Liver (tissue), 9 donors: Measurements from ENCODE around the gene TRERF1. TPM values are rescaled to one million over a fixed set of nuclear protein-coding genes. Genes with fewer than 3 reads are reported as not detected.
A peak's percentile ranks its signal among the peaks of the same experiment; 100 is the strongest.

Experiments
- DNase-seq: peaks from one replicate; pipeline ENCODE4 v3.0.0-alpha.2; 2017; ENCODE audit warnings: low spot score
- H3K27ac ChIP-seq, 2 donors: one replicate each; pipeline ENCODE4 v1.7.0; 2013; ENCODE audit warnings: inconsistent platforms in 2 of 2, low read length in 2 of 2, control low read depth in 1 of 2, low read depth in 1 of 2, mild to moderate bottlenecking in 1 of 2
- H3K27me3 ChIP-seq, 4 donors: one replicate each; pipeline versions ENCODE4 v1.6.1 to v1.7.0; 2013; ENCODE audit warnings: low read length in 3 of 4, inconsistent platforms in 1 of 4, mild to moderate bottlenecking in 1 of 4, moderate library complexity in 1 of 4; ENCODE audit not compliant: control insufficient read depth in 4 of 4, insufficient read depth in 4 of 4
- H3K36me3 ChIP-seq, 4 donors: one replicate each; pipeline versions ENCODE4 v1.6.1 to v1.7.0; 2013; ENCODE audit warnings: low read length in 3 of 4, mild to moderate bottlenecking in 3 of 4, low read depth in 1 of 4, moderate library complexity in 1 of 4; ENCODE audit not compliant: control insufficient read depth in 4 of 4, insufficient read depth in 3 of 4
- H3K4me1 ChIP-seq, 4 donors: one replicate each; pipeline versions ENCODE4 v1.6.1 to v1.7.0; 2013; ENCODE audit warnings: low read length in 3 of 4, mild to moderate bottlenecking in 3 of 4, moderate library complexity in 1 of 4; ENCODE audit not compliant: control insufficient read depth in 4 of 4, insufficient read depth in 4 of 4
- H3K4me3 ChIP-seq, 3 donors: one replicate each; pipeline versions ENCODE4 v1.6.1 to v1.7.0; 2013; ENCODE audit warnings: low read length in 3 of 3, control low read depth in 1 of 3, low read depth in 1 of 3, mild to moderate bottlenecking in 1 of 3
- H3K9ac ChIP-seq, 2 donors: one replicate each; pipeline ENCODE4 v1.7.0; 2013; ENCODE audit warnings: low read length in 2 of 2, mild to moderate bottlenecking in 2 of 2, moderate library complexity in 2 of 2, control low read depth in 1 of 2, low read depth in 1 of 2
- H3K9me3 ChIP-seq, 4 donors: one replicate each; pipeline versions ENCODE4 v1.6.1 to v1.7.0; 2013; ENCODE audit warnings: low read length in 3 of 4; ENCODE audit not compliant: control insufficient read depth in 4 of 4
- FOXA2 ChIP-seq: IDR thresholded peaks from 2 replicates; pipeline ENCODE4 v1.6.1; 2016; ENCODE audit warnings: antibody characterized with exemption
- GABPA ChIP-seq, 2 donors: IDR thresholded peaks in 1 of 2; conservative IDR thresholded peaks in 1 of 2; 2 replicates each; pipeline ENCODE4 v1.6.1; 2016; ENCODE audit warnings: antibody characterized with exemption in 2 of 2, mild to moderate bottlenecking in 1 of 2, moderate library complexity in 1 of 2
- HNF4A ChIP-seq, 2 donors: conservative IDR thresholded peaks; 2 replicates each; pipeline ENCODE4 v1.6.1; 2016; ENCODE audit warnings: antibody characterized with exemption in 2 of 2, mild to moderate bottlenecking in 2 of 2
- NR2F2 ChIP-seq: IDR thresholded peaks from 2 replicates; pipeline ENCODE4 v1.6.1; 2016; ENCODE audit warnings: antibody characterized with exemption
- RAD21 ChIP-seq, 2 donors: IDR thresholded peaks; 2 replicates each; pipeline ENCODE4 v1.6.1; 2016; ENCODE audit warnings: antibody characterized with exemption in 2 of 2, mild to moderate bottlenecking in 2 of 2
- SP1 ChIP-seq: IDR thresholded peaks from 2 replicates; pipeline ENCODE4 v1.6.1; 2018; ENCODE audit warnings: antibody characterized with exemption, mild to moderate bottlenecking
- TAF1 ChIP-seq: conservative IDR thresholded peaks from 2 replicates; pipeline ENCODE4 v1.6.1; 2016; ENCODE audit warnings: antibody characterized with exemption, mild to moderate bottlenecking
- YY1 ChIP-seq: IDR thresholded peaks from 2 replicates; pipeline ENCODE4 v1.6.1; 2016; ENCODE audit warnings: antibody characterized with exemption, mild to moderate bottlenecking
- WGBS: extraction: QIAGEN DNeasy Blood & Tissue Kit; methylation state at CpG from one replicate; pipeline ENCODE4 v1.1.7; 2013; 5-methylcytosine and 5-hydroxymethylcytosine counted together
- polyA plus RNA-seq, 2 donors: library from polyadenylated mRNA; stranded (reverse) in 1 of 2; unstranded in 1 of 2; fragments of 200-250 nt in 1 of 2; fragments of >200 nt in 1 of 2; fragmentation: Nextera tagmentation in 1 of 2; extraction: Ambion mirVana in 1 of 2; gene quantifications; one replicate each; pipeline versions ENCODE4 v1.2.1 to v1.2.3, GENCODE V29; 2013 to 2015
- total RNA-seq, 2 donors: library from RNA; depleted of rRNA; stranded (reverse); fragments of >200 nt; gene quantifications; one replicate each; pipeline ENCODE4 v1.2.3, GENCODE V29; 2014
- TF ChIP-seq, protein P1 (sequence below): IDR thresholded peaks from 2 replicates; pipeline ENCODE4 v1.6.1; 2016; ENCODE audit warnings: antibody characterized with exemption, mild to moderate bottlenecking
- TF ChIP-seq, protein P2 (sequence below): IDR thresholded peaks from 2 replicates; pipeline ENCODE4 v1.6.1; 2016; ENCODE audit warnings: antibody characterized with exemption
- TF ChIP-seq, protein P3 (sequence below): fragments of 150-350 bp; IDR thresholded peaks from 2 replicates; pipeline ENCODE4 v1.5.1; 2017; ENCODE audit warnings: improper control_type of control experiment, low read depth, low read length; ENCODE audit not compliant: missing input control
- TF ChIP-seq, protein P4 (sequence below): IDR thresholded peaks from 2 replicates; pipeline ENCODE4 v1.6.1; 2016; ENCODE audit warnings: antibody characterized with exemption
- donor health status: healthy.
- donor health status: healthy.
- donor health status: healthy.
- donor health status: healthy.
- donor health status: healthy.

TRERF1 gene
- total and polyA plus RNA-seq, 4 donors: 0.33 to 1.3 (median 0.68) TPM

DNA sequence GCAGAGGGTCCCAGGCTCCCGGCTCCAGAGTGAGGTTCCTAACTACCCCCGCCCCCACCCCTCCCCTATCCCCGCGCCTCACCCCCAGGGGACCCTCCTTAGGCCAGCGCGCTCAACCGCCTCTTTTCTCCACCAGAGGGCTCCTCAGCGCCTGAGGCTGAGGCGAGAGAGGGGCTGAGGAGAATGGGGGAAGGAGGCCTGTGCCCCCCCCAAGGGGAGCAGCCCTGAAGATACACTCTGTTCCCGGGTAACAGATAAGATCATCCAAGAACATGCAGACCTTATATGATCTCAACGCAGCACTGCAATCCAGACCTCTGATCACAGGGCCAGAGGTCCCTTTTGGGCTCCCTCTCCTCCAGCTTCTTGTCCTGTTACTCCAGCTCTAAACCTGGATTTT, 190.8 kb downstream of the TRERF1 start:
- Histone ChIP-seq H3K4me1 (no peaks in the 10 kb centered on the region), H3K27me3 (no peaks in the 10 kb centered on the region), H3K36me3 (no peaks in the 10 kb centered on the region), H3K9ac (no peak overlapping the region), H3K9me3 (no peaks in the 10 kb centered on the region), H3K4me3 (no peak overlapping the region), H3K27ac (no peak overlapping the region)
- no peak for DNase-seq
- WGBS: 46% methylated on average over 11 of the region's 11 CpGs
- TF ChIP-seq GABPA (IDR thresholded peaks at IDR 0.05 in 1 of 2, conservative IDR thresholded peaks at IDR 0.05 in 1 of 2) (no peak), TAF1 (no peak), RAD21 (IDR thresholded peaks at IDR 0.05) (peak; percentile 21 to 63), NR2F2 (no peak), SP1 (no peak)
- TF ChIP-seq, protein P1, sequence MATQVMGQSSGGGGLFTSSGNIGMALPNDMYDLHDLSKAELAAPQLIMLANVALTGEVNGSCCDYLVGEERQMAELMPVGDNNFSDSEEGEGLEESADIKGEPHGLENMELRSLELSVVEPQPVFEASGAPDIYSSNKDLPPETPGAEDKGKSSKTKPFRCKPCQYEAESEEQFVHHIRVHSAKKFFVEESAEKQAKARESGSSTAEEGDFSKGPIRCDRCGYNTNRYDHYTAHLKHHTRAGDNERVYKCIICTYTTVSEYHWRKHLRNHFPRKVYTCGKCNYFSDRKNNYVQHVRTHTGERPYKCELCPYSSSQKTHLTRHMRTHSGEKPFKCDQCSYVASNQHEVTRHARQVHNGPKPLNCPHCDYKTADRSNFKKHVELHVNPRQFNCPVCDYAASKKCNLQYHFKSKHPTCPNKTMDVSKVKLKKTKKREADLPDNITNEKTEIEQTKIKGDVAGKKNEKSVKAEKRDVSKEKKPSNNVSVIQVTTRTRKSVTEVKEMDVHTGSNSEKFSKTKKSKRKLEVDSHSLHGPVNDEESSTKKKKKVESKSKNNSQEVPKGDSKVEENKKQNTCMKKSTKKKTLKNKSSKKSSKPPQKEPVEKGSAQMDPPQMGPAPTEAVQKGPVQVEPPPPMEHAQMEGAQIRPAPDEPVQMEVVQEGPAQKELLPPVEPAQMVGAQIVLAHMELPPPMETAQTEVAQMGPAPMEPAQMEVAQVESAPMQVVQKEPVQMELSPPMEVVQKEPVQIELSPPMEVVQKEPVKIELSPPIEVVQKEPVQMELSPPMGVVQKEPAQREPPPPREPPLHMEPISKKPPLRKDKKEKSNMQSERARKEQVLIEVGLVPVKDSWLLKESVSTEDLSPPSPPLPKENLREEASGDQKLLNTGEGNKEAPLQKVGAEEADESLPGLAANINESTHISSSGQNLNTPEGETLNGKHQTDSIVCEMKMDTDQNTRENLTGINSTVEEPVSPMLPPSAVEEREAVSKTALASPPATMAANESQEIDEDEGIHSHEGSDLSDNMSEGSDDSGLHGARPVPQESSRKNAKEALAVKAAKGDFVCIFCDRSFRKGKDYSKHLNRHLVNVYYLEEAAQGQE: no peak
- TF ChIP-seq, protein P2, sequence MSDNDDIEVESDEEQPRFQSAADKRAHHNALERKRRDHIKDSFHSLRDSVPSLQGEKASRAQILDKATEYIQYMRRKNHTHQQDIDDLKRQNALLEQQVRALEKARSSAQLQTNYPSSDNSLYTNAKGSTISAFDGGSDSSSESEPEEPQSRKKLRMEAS: no peak
- TF ChIP-seq, protein P3, sequence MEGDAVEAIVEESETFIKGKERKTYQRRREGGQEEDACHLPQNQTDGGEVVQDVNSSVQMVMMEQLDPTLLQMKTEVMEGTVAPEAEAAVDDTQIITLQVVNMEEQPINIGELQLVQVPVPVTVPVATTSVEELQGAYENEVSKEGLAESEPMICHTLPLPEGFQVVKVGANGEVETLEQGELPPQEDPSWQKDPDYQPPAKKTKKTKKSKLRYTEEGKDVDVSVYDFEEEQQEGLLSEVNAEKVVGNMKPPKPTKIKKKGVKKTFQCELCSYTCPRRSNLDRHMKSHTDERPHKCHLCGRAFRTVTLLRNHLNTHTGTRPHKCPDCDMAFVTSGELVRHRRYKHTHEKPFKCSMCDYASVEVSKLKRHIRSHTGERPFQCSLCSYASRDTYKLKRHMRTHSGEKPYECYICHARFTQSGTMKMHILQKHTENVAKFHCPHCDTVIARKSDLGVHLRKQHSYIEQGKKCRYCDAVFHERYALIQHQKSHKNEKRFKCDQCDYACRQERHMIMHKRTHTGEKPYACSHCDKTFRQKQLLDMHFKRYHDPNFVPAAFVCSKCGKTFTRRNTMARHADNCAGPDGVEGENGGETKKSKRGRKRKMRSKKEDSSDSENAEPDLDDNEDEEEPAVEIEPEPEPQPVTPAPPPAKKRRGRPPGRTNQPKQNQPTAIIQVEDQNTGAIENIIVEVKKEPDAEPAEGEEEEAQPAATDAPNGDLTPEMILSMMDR: peak; percentile 15

DNA sequence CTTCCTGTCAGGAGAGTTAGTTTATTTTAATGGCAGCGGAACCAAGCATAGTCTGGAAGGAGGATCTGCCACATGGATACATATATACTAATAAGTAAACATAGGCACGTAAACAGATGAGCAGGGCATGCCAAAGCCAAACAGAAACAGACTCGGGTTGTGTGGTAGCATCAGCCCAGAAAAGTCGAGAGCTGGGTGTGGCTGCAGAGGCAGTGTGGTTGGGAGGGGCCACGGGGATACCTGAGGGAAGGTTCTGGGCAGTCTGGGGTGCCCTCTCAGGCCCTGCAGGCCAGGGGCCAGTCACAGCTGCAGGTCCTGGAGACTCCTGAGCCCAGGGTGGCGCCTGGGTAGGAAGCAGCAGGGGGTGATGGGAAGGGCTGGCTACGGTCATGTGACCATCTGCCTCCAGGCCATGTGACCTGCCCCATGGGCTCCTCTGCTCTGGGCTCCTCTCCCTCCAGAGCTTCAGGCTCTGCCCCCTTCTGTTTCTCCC, 191.3 kb downstream of the TRERF1 start:
- Histone ChIP-seq H3K27ac (no peak overlapping the region), H3K4me1 (no peaks in the 10 kb centered on the region), H3K9ac (no peak overlapping the region), H3K36me3 (no peaks in the 10 kb centered on the region), H3K27me3 (no peaks in the 10 kb centered on the region), H3K4me3 (no peak overlapping the region), H3K9me3 (no peaks in the 10 kb centered on the region)
- TF ChIP-seq SP1 (no peak), NR2F2 (no peak), FOXA2 (no peak), TAF1 (no peak), HNF4A (conservative IDR thresholded peaks at IDR 0.05) (no peak), RAD21 (IDR thresholded peaks at IDR 0.05) (no peak), YY1 (no peak)
- TF ChIP-seq, protein P4, sequence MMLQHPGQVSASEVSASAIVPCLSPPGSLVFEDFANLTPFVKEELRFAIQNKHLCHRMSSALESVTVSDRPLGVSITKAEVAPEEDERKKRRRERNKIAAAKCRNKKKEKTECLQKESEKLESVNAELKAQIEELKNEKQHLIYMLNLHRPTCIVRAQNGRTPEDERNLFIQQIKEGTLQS: no peak
- DNase-seq: no peak
- WGBS: 71% methylated on average over 7 of the region's 7 CpGs
